K562 (cell line): Measurements from ENCODE around the gene GFRA1. TPM values are rescaled to one million over a fixed set of nuclear protein-coding genes. Genes with fewer than 3 reads are reported as not detected.

ENCODE experiments used
- ARNT ChIP-seq, 2 experiments: fragments of 450-650 bp; IDR thresholded peaks; 2 replicates each; pipeline ENCODE4 v1.6.1; 2016; ENCODE audit warnings: mild to moderate bottlenecking in 1 of 2
- CCNT2 ChIP-seq: IDR thresholded peaks from 2 replicates; pipeline ENCODE4 v1.6.1; 2011; ENCODE audit warnings: borderline replicate concordance, low read depth, mild to moderate bottlenecking, moderate library complexity, mixed read lengths, low read length; ENCODE audit not compliant: insufficient read length; ENCODE audit errors: extremely low read depth
- ELF4 ChIP-seq: fragments of 450-650 bp; formaldehyde crosslinking; IDR thresholded peaks from 2 replicates; pipeline ENCODE4 v1.4.0; 2022; ENCODE audit warnings: missing genetic modification characterization
- JUND ChIP-seq, 2 experiments: IDR thresholded peaks; 2 replicates in 1 of 2; 3 replicates in 1 of 2; pipeline ENCODE4 v1.6.1; 2011; ENCODE audit warnings: borderline replicate concordance in 2 of 2, low read depth in 2 of 2, low read length in 2 of 2, improper control_type of control experiment in 1 of 2, missing biosample characterization in 1 of 2, missing genetic modification characterization in 1 of 2, missing genetic modification reagents in 1 of 2
- RFX5 ChIP-seq: IDR thresholded peaks from 2 replicates; pipeline ENCODE4 v1.6.1; 2011; ENCODE audit warnings: low read depth, mild to moderate bottlenecking, improper control_type of control experiment, low read length
- ZNF3 ChIP-seq: fragments of 250-450 bp; sonication (Bioruptor Pico); IDR thresholded peaks from 2 replicates; pipeline ENCODE4 v1.5.0; 2021; ENCODE audit warnings: mild to moderate bottlenecking, moderate library complexity
- polyA plus RNA-seq, 8 experiments: library from polyadenylated mRNA; depleted of rRNA in 4 of 8; stranded (reverse) in 5 of 8; unstranded in 3 of 8; fragments of >200 nt; fragmentation: Nextera tagmentation in 2 of 8; fragmentation: Illumina TruSeq in 1 of 8; extraction: Ambion mirVana in 2 of 8; extraction: Trizol in 1 of 8; gene quantifications; 2 replicates each; pipeline versions ENCODE4 v1.2.1 to v1.2.3, GENCODE V29; 2011 to 2014; ENCODE audit warnings: inconsistent platforms in 1 of 8, missing spikeins in 1 of 8
- total RNA-seq, 7 experiments: library from RNA; depleted of rRNA in 6 of 7; stranded (reverse); fragments of >200 nt in 6 of 7; fragmentation: Illumina TruSeq in 2 of 7; extraction: Trizol in 2 of 7; gene quantifications; 2 replicates each; pipeline versions ENCODE4 v1.2.1 to v1.2.3, GENCODE V29; 2011 to 2021; ENCODE audit warnings: low replicate concordance in 1 of 7
- TF ChIP-seq, protein P1 (sequence below): fragments of 450-650 bp; formaldehyde crosslinking; IDR thresholded peaks from 2 replicates; pipeline ENCODE4 v1.4.0; 2022; ENCODE audit warnings: missing genetic modification characterization
- TF ChIP-seq, protein P2 (sequence below): fragments of 450-650 bp; IDR thresholded peaks from 2 replicates; pipeline ENCODE4 v1.6.1; 2017; ENCODE audit warnings: antibody characterized with exemption
- TF ChIP-seq, protein P3 (sequence below): fragments of 250-450 bp; sonication (Bioruptor Pico); IDR thresholded peaks from 2 replicates; pipeline ENCODE4 v1.5.0; 2020; ENCODE audit warnings: mild to moderate bottlenecking
- TF ChIP-seq, protein P4 (sequence below): fragments of 250-450 bp; sonication (Bioruptor Pico); IDR thresholded peaks from 2 replicates; pipeline ENCODE4 v1.5.0; 2021; ENCODE audit warnings: mild to moderate bottlenecking, borderline replicate concordance

Gene GFRA1
- total and polyA plus RNA-seq, 9 of the 15 experiments (the other 6 are each of a cell fraction or from before 2014, with no cell fraction given): 0.04 TPM; not detected in 8

DNA sequence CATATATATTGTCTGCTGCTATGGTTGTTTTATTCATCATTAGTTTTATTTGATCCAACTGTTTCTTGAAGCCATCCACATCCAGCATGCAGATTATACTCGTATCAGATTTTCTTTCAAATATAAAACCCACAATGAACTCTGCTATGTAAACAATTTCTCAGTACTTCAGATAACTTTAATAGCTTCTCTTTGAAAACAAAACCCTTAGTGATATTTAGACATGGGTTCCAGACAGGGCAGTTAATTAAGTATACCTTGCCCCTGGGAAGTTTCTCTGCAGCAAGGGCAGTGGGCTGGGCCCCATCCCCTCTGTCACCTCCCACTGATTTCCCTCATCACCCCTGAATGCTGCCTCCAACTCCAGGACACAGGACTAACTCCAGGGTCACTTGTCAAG lies 104.3 kb downstream of the GFRA1 start (continued):
- no peak for TF ChIP-seq CCNT2
- TF ChIP-seq RFX5: no peak
- TF ChIP-seq, protein P1, sequence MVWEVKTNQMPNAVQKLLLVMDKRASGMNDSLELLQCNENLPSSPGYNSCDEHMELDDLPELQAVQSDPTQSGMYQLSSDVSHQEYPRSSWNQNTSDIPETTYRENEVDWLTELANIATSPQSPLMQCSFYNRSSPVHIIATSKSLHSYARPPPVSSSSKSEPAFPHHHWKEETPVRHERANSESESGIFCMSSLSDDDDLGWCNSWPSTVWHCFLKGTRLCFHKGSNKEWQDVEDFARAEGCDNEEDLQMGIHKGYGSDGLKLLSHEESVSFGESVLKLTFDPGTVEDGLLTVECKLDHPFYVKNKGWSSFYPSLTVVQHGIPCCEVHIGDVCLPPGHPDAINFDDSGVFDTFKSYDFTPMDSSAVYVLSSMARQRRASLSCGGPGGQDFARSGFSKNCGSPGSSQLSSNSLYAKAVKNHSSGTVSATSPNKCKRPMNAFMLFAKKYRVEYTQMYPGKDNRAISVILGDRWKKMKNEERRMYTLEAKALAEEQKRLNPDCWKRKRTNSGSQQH (CRISPR knock-in tag): no peak
- TF ChIP-seq, protein P2, sequence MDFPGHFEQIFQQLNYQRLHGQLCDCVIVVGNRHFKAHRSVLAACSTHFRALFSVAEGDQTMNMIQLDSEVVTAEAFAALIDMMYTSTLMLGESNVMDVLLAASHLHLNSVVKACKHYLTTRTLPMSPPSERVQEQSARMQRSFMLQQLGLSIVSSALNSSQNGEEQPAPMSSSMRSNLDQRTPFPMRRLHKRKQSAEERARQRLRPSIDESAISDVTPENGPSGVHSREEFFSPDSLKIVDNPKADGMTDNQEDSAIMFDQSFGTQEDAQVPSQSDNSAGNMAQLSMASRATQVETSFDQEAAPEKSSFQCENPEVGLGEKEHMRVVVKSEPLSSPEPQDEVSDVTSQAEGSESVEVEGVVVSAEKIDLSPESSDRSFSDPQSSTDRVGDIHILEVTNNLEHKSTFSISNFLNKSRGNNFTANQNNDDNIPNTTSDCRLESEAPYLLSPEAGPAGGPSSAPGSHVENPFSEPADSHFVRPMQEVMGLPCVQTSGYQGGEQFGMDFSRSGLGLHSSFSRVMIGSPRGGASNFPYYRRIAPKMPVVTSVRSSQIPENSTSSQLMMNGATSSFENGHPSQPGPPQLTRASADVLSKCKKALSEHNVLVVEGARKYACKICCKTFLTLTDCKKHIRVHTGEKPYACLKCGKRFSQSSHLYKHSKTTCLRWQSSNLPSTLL: no peak
- TF ChIP-seq, protein P3, sequence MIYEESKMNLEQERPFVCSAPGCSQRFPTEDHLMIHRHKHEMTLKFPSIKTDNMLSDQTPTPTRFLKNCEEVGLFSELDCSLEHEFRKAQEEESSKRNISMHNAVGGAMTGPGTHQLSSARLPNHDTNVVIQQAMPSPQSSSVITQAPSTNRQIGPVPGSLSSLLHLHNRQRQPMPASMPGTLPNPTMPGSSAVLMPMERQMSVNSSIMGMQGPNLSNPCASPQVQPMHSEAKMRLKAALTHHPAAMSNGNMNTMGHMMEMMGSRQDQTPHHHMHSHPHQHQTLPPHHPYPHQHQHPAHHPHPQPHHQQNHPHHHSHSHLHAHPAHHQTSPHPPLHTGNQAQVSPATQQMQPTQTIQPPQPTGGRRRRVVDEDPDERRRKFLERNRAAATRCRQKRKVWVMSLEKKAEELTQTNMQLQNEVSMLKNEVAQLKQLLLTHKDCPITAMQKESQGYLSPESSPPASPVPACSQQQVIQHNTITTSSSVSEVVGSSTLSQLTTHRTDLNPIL (CRISPR knock-in tag): no peak
- TF ChIP-seq ZNF3 (CRISPR knock-in tag): no peak
- no peak for TF ChIP-seq JUND (IDR thresholded peaks at IDR 0.05; ENCODE audit: borderline replicate concordance, low read depth, low read length)
- TF ChIP-seq JUND (tag; IDR thresholded peaks at IDR 0.05; ENCODE audit: borderline replicate concordance, low read depth, low read length): no peak
- no peak for TF ChIP-seq ARNT (IDR thresholded peaks at IDR 0.05)
- TF ChIP-seq, protein P4, sequence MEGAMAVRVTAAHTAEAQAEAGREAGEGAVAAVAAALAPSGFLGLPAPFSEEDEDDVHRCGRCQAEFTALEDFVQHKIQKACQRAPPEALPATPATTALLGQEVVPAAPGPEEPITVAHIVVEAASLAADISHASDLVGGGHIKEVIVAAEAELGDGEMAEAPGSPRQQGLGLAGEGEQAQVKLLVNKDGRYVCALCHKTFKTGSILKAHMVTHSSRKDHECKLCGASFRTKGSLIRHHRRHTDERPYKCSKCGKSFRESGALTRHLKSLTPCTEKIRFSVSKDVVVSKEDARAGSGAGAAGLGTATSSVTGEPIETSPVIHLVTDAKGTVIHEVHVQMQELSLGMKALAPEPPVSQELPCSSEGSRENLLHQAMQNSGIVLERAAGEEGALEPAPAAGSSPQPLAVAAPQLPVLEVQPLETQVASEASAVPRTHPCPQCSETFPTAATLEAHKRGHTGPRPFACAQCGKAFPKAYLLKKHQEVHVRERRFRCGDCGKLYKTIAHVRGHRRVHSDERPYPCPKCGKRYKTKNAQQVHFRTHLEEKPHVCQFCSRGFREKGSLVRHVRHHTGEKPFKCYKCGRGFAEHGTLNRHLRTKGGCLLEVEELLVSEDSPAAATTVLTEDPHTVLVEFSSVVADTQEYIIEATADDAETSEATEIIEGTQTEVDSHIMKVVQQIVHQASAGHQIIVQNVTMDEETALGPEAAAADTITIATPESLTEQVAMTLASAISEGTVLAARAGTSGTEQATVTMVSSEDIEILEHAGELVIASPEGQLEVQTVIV: no peak
- no peak for TF ChIP-seq ELF4 (CRISPR knock-in tag)
- TF ChIP-seq, all 486 proteins: peak for 0
